Calu3 (cell line): ENCODE results near the gene KRTAP3-3. TPM values are rescaled to one million over a fixed set of nuclear protein-coding genes. Genes with fewer than 3 reads are reported as not detected.

Experiments
- BruUV-seq: library from RNA; stranded (reverse); fragments of 400-500 nt; replicated peaks from 2 replicates; lab custom pipeline; 2021; lab: Mats Ljungman, UMichigan
- CTCF ChIA-PET: fragments of 300-600 bp; sonication (Branson Sonifier 250); formaldehyde crosslinking; loops from one replicate; lab custom pipeline; 2022; ENCODE audit warnings: antibody characterized with exemption; lab: Charles Lee
- DNase-seq: peaks from one replicate; pipeline ENCODE4 v3.0.0; 2022
- H3K27ac Mint-ChIP-seq: one replicate; pipeline ENCODE4 v1.8.0; 2022; ENCODE audit warnings: mixed read lengths; ENCODE audit not compliant: unreplicated experiment
- H3K27me3 Mint-ChIP-seq: one replicate; pipeline ENCODE4 v1.8.0; 2022; ENCODE audit warnings: mixed read lengths; ENCODE audit not compliant: unreplicated experiment
- H3K36me3 Mint-ChIP-seq: one replicate; pipeline ENCODE4 v1.8.0; 2022; ENCODE audit warnings: mild to moderate bottlenecking, moderate library complexity, mixed read lengths; ENCODE audit not compliant: insufficient read depth, unreplicated experiment
- H3K4me1 Mint-ChIP-seq: one replicate; pipeline ENCODE4 v1.8.0; 2022; ENCODE audit warnings: mild to moderate bottlenecking, low read depth, mixed read lengths; ENCODE audit not compliant: unreplicated experiment
- H3K4me3 Mint-ChIP-seq: one replicate; pipeline ENCODE4 v1.8.0; 2022; ENCODE audit warnings: mild to moderate bottlenecking, low read depth, moderate library complexity, mixed read lengths; ENCODE audit not compliant: unreplicated experiment
- H3K9me3 Mint-ChIP-seq: one replicate; pipeline ENCODE4 v1.8.0; 2022; ENCODE audit warnings: low read depth, mixed read lengths; ENCODE audit not compliant: unreplicated experiment
- CTCF ChIP-seq: fragments of 200-600 bp; IDR thresholded peaks from one replicate; pipeline ENCODE4 v1.8.0; 2022; ENCODE audit warnings: antibody characterized with exemption; ENCODE audit not compliant: unreplicated experiment
- intact Hi-C: fragments of 100-400 bp; cut with micrococcal nuclease; formaldehyde crosslinking; loops from one replicate; pipeline ENCODE4 v1.10.0; 2022; ENCODE audit not compliant: unreplicated experiment
- total RNA-seq: library from RNA; stranded (reverse); gene quantifications from 2 replicates; pipeline ENCODE4 v1.2.3, GENCODE V29; 2022

KRTAP3-3 gene
- total RNA-seq, 1 experiment from 2014 or later, result not detected

- BruUV-seq, result no TSS peak
- intact Hi-C loops, result no loop called here
Observed at GRCh38 chr17:40945414-40945813, 48.5 kb downstream of the KRTAP3-3 start.

GRCh38 chr17:40944531-40944930 lies 49.4 kb downstream of the KRTAP3-3 start:
- CTCF ChIA-PET, result interaction anchor here (1.0 to 3.8 kb wide), 3 partner anchors 8 to 29 kb away, joined by 3 to 28 read pairs (median 4); partner anchors contain the start of gene KRT23
- no TSS peak for BruUV-seq
- DNase-seq, result no peak
- Mint-ChIP-seq H3K4me3 (no peak overlapping the region), H3K4me1 (peaks cover 47% of the 10 kb centered on the region), H3K9me3 (peaks cover 5% of the 10 kb centered on the region), H3K27ac (peak overlapping the region; percentile 18), H3K36me3 (peaks cover 4% of the 10 kb centered on the region), H3K27me3 (no peaks in the 10 kb centered on the region)
- intact Hi-C loops, result no loop called here
- TF ChIP-seq CTCF, result no peak

More at GRCh38 chr17:40945414-40945813, 48.5 kb downstream of the KRTAP3-3 start:
- Mint-ChIP-seq H3K27ac (peak overlapping the region; percentile 18), H3K4me3 (peak overlapping the region; percentile 10), H3K9me3 (peaks cover 5% of the 10 kb centered on the region), H3K4me1 (peaks cover 56% of the 10 kb centered on the region), H3K27me3 (no peaks in the 10 kb centered on the region), H3K36me3 (no peaks in the 10 kb centered on the region)
- no peak for TF ChIP-seq CTCF
- CTCF ChIA-PET, result interaction anchor here (1.0 to 3.8 kb wide), 3 partner anchors 9 to 30 kb away, joined by 3 to 28 read pairs (median 4); partner anchors contain the start of gene KRT23
- no peak for DNase-seq

Other genes with a start within 250 kb of the KRTAP3-3 start
- gene KRT25, start 238.8 kb downstream of the KRTAP3-3 start, total RNA-seq, result not detected in 2 replicates
- gene KRT26, start 222.0 kb downstream of the KRTAP3-3 start, total RNA-seq, result not detected in 2 replicates
- gene KRT27, start 211.6 kb downstream of the KRTAP3-3 start, total RNA-seq, result not detected in 2 replicates
- gene KRT28, start 194.2 kb downstream of the KRTAP3-3 start, total RNA-seq, result not detected in 2 replicates
- 171 and 188 TPM in 2 replicates for gene KRT10, start 171.6 kb downstream of the KRTAP3-3 start, total RNA-seq
- 2.4 and 2.7 TPM in 2 replicates for gene KRT12, start 126.9 kb downstream of the KRTAP3-3 start, total RNA-seq
- 0.66 and 1.7 TPM in 2 replicates for gene KRT20, start 108.9 kb downstream of the KRTAP3-3 start, total RNA-seq
- 1,389 and 1,709 TPM in 2 replicates for gene KRT23, start 56.5 kb downstream of the KRTAP3-3 start, total RNA-seq
- gene KRT39, start 27.2 kb downstream of the KRTAP3-3 start, total RNA-seq, result 0.44 TPM in 1 of 2 replicates, not detected in the other
- not detected in 2 replicates for gene KRT40, start 9.8 kb downstream of the KRTAP3-3 start, total RNA-seq
- not detected in 2 replicates for gene KRTAP3-2, start 5.7 kb upstream of the KRTAP3-3 start, total RNA-seq
- gene KRTAP3-1, start 15.0 kb upstream of the KRTAP3-3 start, total RNA-seq, result not detected in 2 replicates
- not detected in 2 replicates for gene KRTAP1-5, start 33.0 kb upstream of the KRTAP3-3 start, total RNA-seq
- not detected in 2 replicates for gene KRTAP1-4, start 36.0 kb upstream of the KRTAP3-3 start, total RNA-seq
- gene KRTAP1-3, start 40.7 kb upstream of the KRTAP3-3 start, total RNA-seq, result not detected in 2 replicates
- gene KRTAP1-1, start 47.3 kb upstream of the KRTAP3-3 start, total RNA-seq, result 10.2 and 15.9 TPM in 2 replicates
- not detected in 2 replicates for gene KRTAP2-1, start 53.2 kb upstream of the KRTAP3-3 start, total RNA-seq
- not detected in 2 replicates for gene KRTAP2-2, start 61.1 kb upstream of the KRTAP3-3 start, total RNA-seq
- gene KRTAP2-3, start 66.0 kb upstream of the KRTAP3-3 start, total RNA-seq, result 9.4 and 18.2 TPM in 2 replicates
- not detected in 2 replicates for gene KRTAP2-4, start 71.7 kb upstream of the KRTAP3-3 start, total RNA-seq
- not detected in 2 replicates for gene KRTAP4-7, start 90.0 kb upstream of the KRTAP3-3 start, total RNA-seq
- not detected in 2 replicates for gene KRTAP4-8, start 104.0 kb upstream of the KRTAP3-3 start, total RNA-seq
- not detected in 2 replicates for gene KRTAP4-16, start 108.0 kb upstream of the KRTAP3-3 start, total RNA-seq
- not detected in 2 replicates for gene KRTAP4-9, start 111.2 kb upstream of the KRTAP3-3 start, total RNA-seq
- gene KRTAP4-11, start 124.2 kb upstream of the KRTAP3-3 start, total RNA-seq, result not detected in 2 replicates
- gene KRTAP4-12, start 130.0 kb upstream of the KRTAP3-3 start, total RNA-seq, result not detected in 2 replicates
- not detected in 2 replicates for gene KRTAP4-6, start 146.4 kb upstream of the KRTAP3-3 start, total RNA-seq
- not detected in 2 replicates for gene KRTAP4-5, start 155.7 kb upstream of the KRTAP3-3 start, total RNA-seq
- gene KRTAP4-4, start 166.6 kb upstream of the KRTAP3-3 start, total RNA-seq, result not detected in 2 replicates
- gene KRTAP4-3, start 174.1 kb upstream of the KRTAP3-3 start, total RNA-seq, result not detected in 2 replicates
- not detected in 2 replicates for gene KRTAP4-2, start 184.1 kb upstream of the KRTAP3-3 start, total RNA-seq
- not detected in 2 replicates for gene KRTAP4-1, start 190.7 kb upstream of the KRTAP3-3 start, total RNA-seq
- gene KRTAP9-1, start 195.7 kb upstream of the KRTAP3-3 start, total RNA-seq, result not detected in 2 replicates
- gene KRTAP9-2, start 232.5 kb upstream of the KRTAP3-3 start, total RNA-seq, result not detected in 2 replicates
- gene KRTAP9-3, start 238.3 kb upstream of the KRTAP3-3 start, total RNA-seq, result not detected in 2 replicates
- gene KRTAP9-8, start 243.8 kb upstream of the KRTAP3-3 start, total RNA-seq, result not detected in 2 replicates